DND-41 (cell line): ENCODE measurements around the gene SBDS.
"Not testable (repeated sequence)": the region's sequence is repeated elsewhere in the genome, so short reads cannot be mapped to it uniquely, and the experiment has no call there.

ENCODE experiments used
- ATAC-seq: fragments of 200-7000 bp; cut with Tn5 transposase; 3 replicates; pipeline ENCODE4 v1.9.1; 2021; ENCODE audit warnings: low read depth; ENCODE audit not compliant: insufficient read depth
- DNase-seq: peaks from one replicate; pipeline ENCODE4 v3.0.0-alpha.2; 2020
- H2AFZ ChIP-seq: 2 replicates; pipeline ENCODE4 v1.6.0; 2012; ENCODE audit warnings: low read depth, low read length
- H3K27ac ChIP-seq: 2 replicates; pipeline ENCODE4 v1.5.1; 2012; ENCODE audit warnings: low read length, inconsistent platforms
- H3K27me3 ChIP-seq: fragments of 200-600 bp; sonication (generic); 2 replicates; pipeline ENCODE4 v1.6.0; 2012; ENCODE audit warnings: low read length, mild to moderate bottlenecking, inconsistent platforms; ENCODE audit not compliant: insufficient read depth, poor library complexity
- H3K36me3 ChIP-seq: 2 replicates; pipeline ENCODE4 v1.5.1; 2012; ENCODE audit warnings: low read length, inconsistent platforms; ENCODE audit not compliant: insufficient read depth
- H3K4me1 ChIP-seq: 2 replicates; pipeline ENCODE4 v1.5.1; 2012; ENCODE audit warnings: mild to moderate bottlenecking, low read length; ENCODE audit not compliant: insufficient read depth
- H3K4me2 ChIP-seq: 2 replicates; pipeline ENCODE4 v1.6.0; 2012; ENCODE audit warnings: mild to moderate bottlenecking, moderate library complexity, low read length, inconsistent platforms; ENCODE audit not compliant: insufficient read depth
- H3K4me3 ChIP-seq, 2 experiments: fragments of 200-600 bp in 1 of 2; shearing (Covaris generic) in 1 of 2; 2 replicates each; pipeline ENCODE4 v1.5.1; 2012 to 2016; ENCODE audit warnings: inconsistent platforms in 2 of 2, low read length in 2 of 2, mild to moderate bottlenecking in 2 of 2, low read depth in 1 of 2, moderate library complexity in 1 of 2
- H3K79me2 ChIP-seq: 2 replicates; pipeline ENCODE4 v1.6.0; 2012; ENCODE audit warnings: low read length, inconsistent platforms; ENCODE audit not compliant: insufficient read depth
- H3K9ac ChIP-seq: 2 replicates; pipeline ENCODE4 v1.6.0; 2012; ENCODE audit warnings: low read depth, mild to moderate bottlenecking, inconsistent platforms, low read length, moderate library complexity
- H3K9me3 ChIP-seq: 2 replicates; pipeline ENCODE4 v1.5.1; 2012; ENCODE audit warnings: low read length, moderate library complexity, mild to moderate bottlenecking, inconsistent platforms; ENCODE audit not compliant: insufficient read depth, severe bottlenecking
- H4K20me1 ChIP-seq: 2 replicates; pipeline ENCODE4 v1.6.0; 2012; ENCODE audit warnings: low read length; ENCODE audit not compliant: insufficient read depth
- CTCF ChIP-seq: IDR thresholded peaks from 2 replicates; pipeline ENCODE4 v1.5.1; 2012; ENCODE audit warnings: borderline replicate concordance, low read length, moderate library complexity, mild to moderate bottlenecking; ENCODE audit not compliant: poor library complexity, severe bottlenecking; ENCODE audit errors: extremely low read depth
- EZH2 ChIP-seq: IDR thresholded peaks from 3 replicates; pipeline ENCODE4 v1.6.1; 2012; ENCODE audit warnings: borderline replicate concordance, low read depth, mild to moderate bottlenecking, moderate library complexity, low read length, inconsistent platforms; ENCODE audit not compliant: severe bottlenecking

The SBDS gene

GRCh38 chr7:66974986-66975590 lies 20.3 kb downstream of the SBDS start:
- no peak overlapping the region for H3K9ac ChIP-seq
- no peaks in the 10 kb centered on the region for H4K20me1 ChIP-seq
- no peaks in the 10 kb centered on the region for H3K27me3 ChIP-seq
- ATAC-seq (peak; percentile 44; the same call in 1 of the 3 replicates), DNase-seq (peak; percentile 20)
- H3K9me3 ChIP-seq, result peaks cover 3% of the 10 kb centered on the region
- TF ChIP-seq EZH2 (no peak), CTCF (no peak)
- H3K36me3 ChIP-seq, result no peaks in the 10 kb centered on the region
- H3K27ac ChIP-seq, result no peak overlapping the region
- no peak overlapping the region for H2AFZ ChIP-seq
- no peak overlapping the region for H3K4me3 ChIP-seq
- no peaks in the 10 kb centered on the region for H3K79me2 ChIP-seq
- no peaks in the 10 kb centered on the region for H3K4me1 ChIP-seq
- H3K4me2 ChIP-seq, result no peak overlapping the region

- no peak overlapping the region for H2AFZ ChIP-seq
- H3K9me3 ChIP-seq, result no peaks in the 10 kb centered on the region
- no peaks in the 10 kb centered on the region for H4K20me1 ChIP-seq
- H3K36me3 ChIP-seq, result no peaks in the 10 kb centered on the region
- DNase-seq (no peak), ATAC-seq (no peak)
- H3K27ac ChIP-seq, result no peak overlapping the region
- no peak for TF ChIP-seq EZH2
- TF ChIP-seq CTCF, result no peak
- H3K9ac ChIP-seq, result no peak overlapping the region
- H3K4me1 ChIP-seq, result no peaks in the 10 kb centered on the region
- H3K4me2 ChIP-seq, result no peak overlapping the region
- H3K4me3 ChIP-seq, result no peak overlapping the region
- no peaks in the 10 kb centered on the region for H3K27me3 ChIP-seq
- H3K79me2 ChIP-seq, result no peaks in the 10 kb centered on the region
Measured at GRCh38 chr7:66970310-66970709, 25.1 kb downstream of the SBDS start.

- not testable (repeated sequence) for H2AFZ ChIP-seq, ATAC-seq, H3K27ac ChIP-seq, H3K9ac ChIP-seq, H3K9me3 ChIP-seq, H3K4me1 ChIP-seq, H3K36me3 ChIP-seq, H3K4me3 ChIP-seq, H3K4me2 ChIP-seq, H4K20me1 ChIP-seq, H3K79me2 ChIP-seq, H3K27me3 ChIP-seq, DNase-seq
Measured at GRCh38 chr7:66969001-66969400, 26.4 kb downstream of the SBDS start.

- H2AFZ ChIP-seq, result no peak overlapping the region
- no peaks in the 10 kb centered on the region for H3K9me3 ChIP-seq
- DNase-seq (no peak), ATAC-seq (no peak)
- H3K27me3 ChIP-seq, result no peaks in the 10 kb centered on the region
- H3K9ac ChIP-seq, result no peak overlapping the region
- no peaks in the 10 kb centered on the region for H4K20me1 ChIP-seq
- no peak overlapping the region for H3K27ac ChIP-seq
- no peak overlapping the region for H3K4me2 ChIP-seq
- no peaks in the 10 kb centered on the region for H3K4me1 ChIP-seq
- H3K79me2 ChIP-seq, result no peaks in the 10 kb centered on the region
- no peak overlapping the region for H3K4me3 ChIP-seq
- no peak for TF ChIP-seq EZH2
- TF ChIP-seq CTCF, result no peak
- no peaks in the 10 kb centered on the region for H3K36me3 ChIP-seq
Measured at GRCh38 chr7:66967029-66967428, 28.4 kb downstream of the SBDS start.
